NT2/D1 (cell line): Measurements from ENCODE around the gene ELMO3.

Experiments
- SUZ12 ChIP-seq: IDR thresholded peaks from 2 replicates; pipeline ENCODE4 v1.6.1; 2011; ENCODE audit not compliant: insufficient read length, insufficient read depth; ENCODE audit errors: extremely low read depth
- YY1 ChIP-seq: IDR thresholded peaks from 2 replicates; pipeline ENCODE4 v1.6.1; 2011; ENCODE audit not compliant: insufficient read length, insufficient read depth
- ZNF274 ChIP-seq: IDR thresholded peaks from 2 replicates; pipeline ENCODE4 v1.6.1; 2011; ENCODE audit warnings: mild to moderate bottlenecking, low read depth, low read length

DNA sequence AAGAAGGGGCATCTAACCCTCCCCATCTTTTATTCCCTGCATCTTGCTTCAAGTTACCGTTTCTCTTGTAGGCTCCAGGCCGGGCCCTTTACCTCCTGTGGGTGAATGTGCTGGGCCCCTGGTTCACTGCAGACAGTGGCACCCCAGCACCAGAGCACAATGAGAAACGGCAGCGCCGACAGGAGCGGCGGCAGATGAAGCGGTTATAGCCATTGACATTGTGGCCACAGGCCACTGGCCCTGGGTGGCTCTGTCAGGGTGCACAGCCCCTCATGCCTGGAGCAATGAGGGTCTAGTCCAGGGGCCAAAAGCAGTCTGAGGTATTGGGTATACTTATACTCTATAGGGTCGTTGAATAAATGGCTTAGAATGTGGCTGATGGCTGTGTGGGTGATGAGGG lies 30.0 kb downstream of the ELMO3 start:
- TF ChIP-seq SUZ12 (no peak), ZNF274 (no peak), YY1 (no peak)
